ENCODE data around the gene MRPL53.

MRPL53 gene

DNA sequence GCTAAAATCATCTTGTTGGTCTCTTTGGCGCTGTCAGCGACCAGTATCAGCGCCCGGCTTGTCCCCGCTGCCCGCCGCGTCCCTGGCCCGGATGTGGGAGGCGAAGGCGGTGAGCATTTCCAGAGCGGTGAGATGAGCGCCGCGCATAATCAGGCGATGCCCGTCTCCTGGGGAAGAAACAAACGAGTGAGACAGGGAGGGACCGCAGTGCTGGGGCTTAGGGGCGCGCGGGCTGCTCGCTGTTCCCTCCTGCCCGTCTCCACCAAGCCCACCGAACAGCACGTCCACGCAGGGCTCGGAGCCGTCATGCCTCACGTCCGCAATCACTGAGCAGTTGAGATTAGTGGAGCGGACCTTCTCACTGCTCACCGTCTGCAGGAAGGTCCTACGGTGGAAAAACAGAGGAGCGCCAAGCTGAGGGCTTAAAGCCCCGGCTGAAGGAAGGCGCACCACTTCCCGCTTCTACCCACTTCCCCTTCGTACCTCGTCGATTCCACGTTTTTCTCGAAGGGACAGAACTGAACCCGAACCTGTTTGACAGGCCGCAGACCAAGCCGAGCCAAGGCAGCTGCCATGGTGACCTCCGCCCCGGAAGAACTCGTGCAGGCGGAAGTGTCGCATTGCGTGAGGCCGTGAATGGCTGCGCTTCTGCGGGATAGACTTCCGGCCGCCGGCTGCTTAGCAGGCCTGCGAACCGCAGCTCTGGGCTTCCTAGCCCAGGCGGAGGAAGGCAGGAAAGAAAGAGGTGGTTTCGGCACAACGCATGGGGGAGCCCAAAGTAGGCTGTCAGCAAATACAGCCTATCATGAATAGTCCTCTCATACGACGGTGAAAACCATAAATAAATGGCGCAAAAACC lies at the start of gene MRPL53:
Gene MRPL53 (minus strand): TSS at position 595 of the 859 bp plus-strand sequence. CDS start 20 bp downstream, at position 575.
- peak; percentile 86 for DNase-seq

GRCh38 chr2:74516650-74517049 lies 44.2 kb upstream of the MRPL53 start:
- no peak for DNase-seq

DNA sequence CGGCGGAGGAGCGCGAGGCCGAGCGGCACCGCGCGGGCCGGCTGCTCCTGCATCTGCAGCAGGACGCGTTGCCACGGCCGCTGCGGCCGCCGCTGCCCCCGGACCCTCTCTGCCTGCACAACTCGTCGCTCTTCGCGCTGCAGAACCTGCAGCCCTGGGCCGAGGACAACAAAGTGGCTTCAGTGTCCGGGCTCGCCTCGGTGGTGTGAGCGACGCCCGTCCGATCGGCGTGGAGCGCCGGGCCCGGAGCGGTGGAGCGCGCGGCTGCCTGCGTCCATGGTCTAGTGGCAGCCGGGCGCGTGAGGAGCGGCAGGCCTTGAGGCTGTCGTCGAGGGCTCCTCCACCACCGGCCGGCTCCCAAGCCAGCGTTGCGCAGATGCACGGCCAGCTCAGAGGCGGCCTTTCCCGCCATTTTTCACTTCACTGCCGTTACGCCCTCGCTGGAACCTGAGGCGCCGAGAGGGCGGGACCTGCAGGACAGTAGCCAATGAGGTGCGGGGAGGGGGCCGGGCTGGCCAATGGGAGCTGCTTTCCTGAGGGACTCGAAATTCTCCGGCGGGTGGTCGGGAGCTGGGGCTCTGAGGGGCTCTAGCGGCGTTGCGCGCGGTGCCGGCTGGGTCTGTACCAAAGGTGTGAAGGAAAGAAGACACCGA lies 43.6 kb upstream of the MRPL53 start:
- peak in 1 of 2 experiments; percentile 19 for DNase-seq

DNA sequence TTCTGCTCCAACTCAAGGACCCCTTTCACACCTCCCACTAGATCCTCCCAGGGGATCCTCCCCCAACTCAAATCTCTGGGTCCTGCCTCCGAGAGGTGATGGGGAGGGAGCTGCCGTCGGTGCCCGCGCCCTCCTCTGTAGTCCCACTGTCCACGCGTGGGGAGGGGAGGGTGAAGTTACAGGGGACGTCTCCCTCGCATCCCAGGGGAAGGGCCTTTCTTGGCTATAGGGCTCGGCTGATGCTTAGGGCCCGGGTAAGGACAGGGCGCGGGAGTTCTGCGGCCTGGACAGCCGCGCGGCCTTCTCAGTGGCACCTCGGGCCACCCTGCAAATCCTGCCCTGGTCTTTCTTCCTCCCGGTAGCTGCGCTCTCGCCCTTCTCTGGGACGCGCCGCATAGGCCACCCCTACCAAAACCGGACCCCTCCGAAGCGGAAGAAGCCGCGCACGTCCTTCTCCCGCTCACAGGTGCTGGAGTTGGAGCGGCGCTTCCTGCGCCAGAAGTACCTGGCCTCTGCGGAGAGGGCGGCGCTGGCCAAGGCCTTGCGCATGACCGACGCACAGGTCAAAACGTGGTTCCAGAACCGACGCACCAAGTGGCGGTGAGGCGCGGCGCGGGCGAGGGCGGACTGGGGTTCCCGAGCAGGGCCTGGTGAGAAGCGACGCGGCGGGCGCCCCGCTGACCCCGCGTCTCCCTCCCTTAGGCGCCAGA lies 42.9 kb upstream of the MRPL53 start:
- DNase-seq = no peak

- no peak for DNase-seq
These were observed 42.1 kb upstream of the MRPL53 start, which contains the start of gene TLX2 for GRCh38 chr2:74514368-74515270. TSS of gene TLX2 (plus strand) at chr2:74514450. CDS start at chr2:74514807, 357 bp downstream.

GRCh38 chr2:74513605-74514367 lies 41.3 kb upstream of the MRPL53 start:
- DNase-seq = no peak

GRCh38 chr2:74512744-74513604 lies 40.5 kb upstream of the MRPL53 start:
- DNase-seq = no peak

GRCh38 chr2:74511104-74511989 lies 38.9 kb upstream of the MRPL53 start:
- no peak for DNase-seq

DNA sequence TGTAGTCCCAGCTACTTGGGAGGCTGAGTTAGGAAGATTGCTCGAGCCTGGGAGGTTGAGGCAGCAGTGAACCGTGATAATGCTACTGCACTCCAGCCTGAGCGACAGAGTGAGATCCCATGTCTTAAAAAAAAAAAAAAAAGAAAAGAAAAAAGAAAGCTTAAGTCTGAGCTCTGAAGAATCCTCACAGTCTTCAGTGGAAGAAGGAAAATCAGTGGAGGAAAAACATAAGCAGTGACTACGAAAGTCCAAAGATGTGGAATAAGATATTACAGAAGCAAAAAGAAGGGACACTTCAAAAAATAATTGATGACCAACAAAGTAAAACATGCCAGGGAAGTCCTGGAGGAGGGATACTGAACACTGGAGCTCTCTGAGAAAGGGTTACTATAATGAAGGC lies 37.8 kb upstream of the MRPL53 start:
- no peak for DNase-seq

DNA sequence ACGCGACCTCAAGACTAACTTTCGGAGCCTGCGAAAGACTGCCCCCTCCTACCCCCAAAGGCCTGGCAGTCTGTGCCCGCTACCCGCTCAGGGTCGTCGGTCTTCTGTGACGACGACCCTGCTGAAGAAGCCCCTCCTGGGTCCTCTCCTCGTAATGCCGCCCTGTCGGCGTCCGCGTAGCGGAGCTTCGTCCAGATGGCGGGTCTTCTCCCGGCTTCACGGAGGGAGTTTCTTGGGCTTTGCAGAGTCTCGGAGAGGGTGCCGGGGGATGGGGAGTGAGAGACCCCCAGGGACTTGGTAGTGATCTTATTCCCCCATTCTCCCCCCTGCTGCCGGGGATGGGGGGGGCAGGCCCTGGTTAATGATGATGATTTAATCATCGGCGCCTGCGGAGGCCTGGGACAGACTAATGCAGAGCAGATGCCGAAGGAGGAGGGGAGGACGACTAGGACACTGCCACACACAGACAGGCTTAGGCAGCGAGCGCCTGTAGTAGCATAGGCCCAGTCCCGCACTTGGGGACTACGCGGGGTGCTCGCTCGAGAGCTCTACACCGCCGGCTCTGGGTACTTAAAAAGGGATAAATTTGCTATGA lies 35.5 kb upstream of the MRPL53 start:
- DNase-seq = no peak

DNA sequence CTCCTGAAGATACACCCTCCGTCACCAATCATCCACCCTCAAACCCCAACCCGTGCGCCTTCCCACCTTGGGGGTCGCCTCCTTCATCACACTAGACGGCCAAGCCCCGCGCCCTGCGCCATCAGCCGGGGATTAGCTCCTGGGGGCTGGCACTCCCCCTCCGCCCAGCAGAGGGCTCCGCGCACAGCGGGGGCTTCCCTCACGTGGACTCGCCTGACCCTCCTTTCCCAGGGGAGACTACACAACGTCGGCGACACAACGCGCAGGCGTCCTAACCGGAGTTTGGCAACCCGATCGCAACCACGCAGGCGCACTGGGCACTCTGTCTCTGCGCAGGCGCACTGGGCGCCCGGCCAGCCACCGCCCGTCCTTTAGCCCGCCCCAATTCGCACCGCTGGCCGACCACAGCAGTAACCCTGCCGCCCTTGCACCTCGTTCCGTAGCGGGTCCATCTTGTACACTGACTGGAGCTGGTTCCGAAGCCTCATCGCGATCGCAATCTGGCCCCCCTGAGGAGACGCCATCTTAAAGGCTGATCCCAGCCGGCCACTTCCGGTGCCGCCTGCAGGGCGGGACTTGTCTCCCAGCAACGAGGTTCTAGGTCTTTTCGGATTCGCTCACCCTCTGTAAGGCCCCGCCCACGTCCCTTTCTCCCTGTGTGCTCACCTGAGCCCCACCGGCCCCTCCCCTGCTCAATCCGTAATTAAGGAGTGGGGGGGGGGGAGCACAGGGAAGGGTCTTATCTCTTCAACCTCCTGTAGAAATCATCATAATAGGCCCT lies 34.9 kb upstream of the MRPL53 start, which contains the start of gene PCGF1:
Gene PCGF1 (minus strand): TSS at position 551 of the 781 bp plus-strand sequence. CDS start 27 bp downstream, at position 524.
- DNase-seq = peak; percentile 91 to 95

GRCh38 chr2:74505448-74506246 lies 33.2 kb upstream of the MRPL53 start:
- DNase-seq = no peak

GRCh38 chr2:74504591-74504990 lies 32.1 kb upstream of the MRPL53 start:
- DNase-seq = no peak

GRCh38 chr2:74503506-74504475 lies 31.3 kb upstream of the MRPL53 start:
- DNase-seq = no peak

- peak; percentile 75 to 79 for DNase-seq
These were observed 30.4 kb upstream of the MRPL53 start for GRCh38 chr2:74502720-74503505.
